Spinal cord (tissue), 10 donors: ENCODE measurements around the gene HIBCH. TPM values are rescaled to one million over a fixed set of nuclear protein-coding genes. Genes with fewer than 3 reads are reported as not detected.

ENCODE experiments used
- DNase-seq, 6 donors: peaks; one replicate each; pipeline versions ENCODE4 v3.0.0 to v3.0.0-alpha.2; 2013 to 2015; ENCODE audit warnings: low spot score in 6 of 6, low read depth in 4 of 6
- H3K27ac ChIP-seq: one replicate; pipeline ENCODE4 v1.5.1; 2013; ENCODE audit warnings: low read depth, low read length, control low read depth
- H3K27me3 ChIP-seq: one replicate; pipeline ENCODE4 v1.6.1; 2013; ENCODE audit warnings: low read length; ENCODE audit not compliant: control insufficient read depth, insufficient read depth
- H3K36me3 ChIP-seq: one replicate; pipeline ENCODE4 v1.6.1; 2013; ENCODE audit warnings: low read length; ENCODE audit not compliant: control insufficient read depth, insufficient read depth
- H3K4me1 ChIP-seq: one replicate; pipeline ENCODE4 v1.6.1; 2013; ENCODE audit warnings: low read length; ENCODE audit not compliant: control insufficient read depth, insufficient read depth
- H3K4me3 ChIP-seq: one replicate; pipeline ENCODE4 v1.5.1; 2013; ENCODE audit warnings: low read depth, low read length, control low read depth
- H3K9me3 ChIP-seq: one replicate; pipeline ENCODE4 v1.6.1; 2013; ENCODE audit warnings: low read length; ENCODE audit not compliant: control insufficient read depth, insufficient read depth
- WGBS: methylation state at CpG from one replicate; pipeline ENCODE4 v1.1.5; 2013; ENCODE audit warnings: missing lambda C conversion rate; ENCODE audit not compliant: insufficient coverage; 5-methylcytosine and 5-hydroxymethylcytosine counted together
- long read RNA-seq, 4 donors: transcript quantifications; one replicate each; lab custom pipeline, GENCODE V29; 2026
- polyA plus RNA-seq, 2 donors: library from polyadenylated mRNA; unstranded; fragments of 120-200 nt; gene quantifications; one replicate each; pipeline ENCODE4 v1.2.1, GENCODE V29; 2013; ENCODE audit not compliant: insufficient read length in 2 of 2
- total RNA-seq, 2 donors: library from RNA; depleted of rRNA in 1 of 2; stranded (reverse); fragments of 120-200 nt in 1 of 2; fragments of >200 nt in 1 of 2; gene quantifications; one replicate each; pipeline versions ENCODE4 v1.2.3 to v1.2.4, GENCODE V29; 2013 to 2014
- donor health status: healthy.

Gene HIBCH, protein sequence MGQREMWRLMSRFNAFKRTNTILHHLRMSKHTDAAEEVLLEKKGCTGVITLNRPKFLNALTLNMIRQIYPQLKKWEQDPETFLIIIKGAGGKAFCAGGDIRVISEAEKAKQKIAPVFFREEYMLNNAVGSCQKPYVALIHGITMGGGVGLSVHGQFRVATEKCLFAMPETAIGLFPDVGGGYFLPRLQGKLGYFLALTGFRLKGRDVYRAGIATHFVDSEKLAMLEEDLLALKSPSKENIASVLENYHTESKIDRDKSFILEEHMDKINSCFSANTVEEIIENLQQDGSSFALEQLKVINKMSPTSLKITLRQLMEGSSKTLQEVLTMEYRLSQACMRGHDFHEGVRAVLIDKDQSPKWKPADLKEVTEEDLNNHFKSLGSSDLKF
- total RNA-seq (10 to 100 TPM; 39.5 to 42.1 TPM), polyA plus RNA-seq (10 to 100 TPM; 55.5 to 56.0 TPM)
- long read RNA-seq, donor 1, transcript HIBCH-201 (14 exons, 1,939 nt) = major isoform, 25 of 204 reads
- long read RNA-seq, donor 1, partial matches to known transcripts = 162 of 204 reads
- long read RNA-seq, donor 1, other reads (novel, unspliced or antisense) = 14 of 204 reads
- long read RNA-seq, donor 2, transcript HIBCH-201 (14 exons, 1,939 nt) = major isoform, 6 of 7 reads
- long read RNA-seq, donor 2, partial matches to known transcripts = 0 of 7 reads
- long read RNA-seq, donor 2, other reads (novel, unspliced or antisense) = 0 of 7 reads
- long read RNA-seq, donor 3, partial matches to known transcripts = 0 of 3 reads
- long read RNA-seq, donor 3, other reads (novel, unspliced or antisense) = 0 of 3 reads
- long read RNA-seq, donor 4, transcript HIBCH-201 (14 exons, 1,939 nt) = major isoform, 17 of 124 reads
- long read RNA-seq, donor 4, partial matches to known transcripts = 99 of 124 reads
- long read RNA-seq, donor 4, other reads (novel, unspliced or antisense) = 5 of 124 reads

- H3K9me3 ChIP-seq = no peaks in the 10 kb centered on the region
- H3K27ac ChIP-seq = peak within 1 kb of the TSS; percentile 95
- H3K4me1 ChIP-seq = peaks cover 9% of the 10 kb centered on the region
- no peaks in the 10 kb centered on the region for H3K27me3 ChIP-seq
- H3K4me3 ChIP-seq = peak within 1 kb of the TSS; percentile 84
- WGBS = under 1% methylated on average over 46 of the region's 50 CpGs
- H3K36me3 ChIP-seq = no peaks in the 10 kb centered on the region
- peak; percentile 91 to 100 (median 98) for DNase-seq
Measured at GRCh38 chr2:190319555-190320498, at the start of gene HIBCH. HIBCH (minus strand) TSS chr2:190319826; CDS start chr2:190319750, 76 bp downstream.

DNA sequence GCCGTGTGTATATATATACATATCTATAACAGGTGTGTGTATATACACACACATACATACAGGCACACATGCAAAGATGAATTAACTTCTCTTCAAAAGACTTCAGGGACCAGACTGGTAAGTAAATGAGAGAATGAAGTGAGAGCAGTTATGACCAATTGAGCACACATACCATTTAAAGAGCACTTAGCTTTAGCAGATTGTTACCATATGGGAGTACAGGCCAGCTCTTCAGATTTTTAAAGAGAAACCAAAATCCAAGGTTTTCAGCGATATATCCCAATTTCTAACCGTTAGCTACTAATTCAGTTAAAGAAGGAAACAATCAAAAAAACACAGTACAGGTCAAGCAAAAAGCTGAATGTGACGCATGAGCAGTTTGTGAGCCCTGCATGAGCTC, 47.5 kb upstream of the HIBCH start:
- H3K27ac ChIP-seq = no peak overlapping the region
- WGBS = 80% methylated on average over 1 of the region's 4 CpGs
- no peak for DNase-seq
- peaks cover 20% of the 10 kb centered on the region for H3K36me3 ChIP-seq
- no peaks in the 10 kb centered on the region for H3K27me3 ChIP-seq
- H3K4me3 ChIP-seq = no peak overlapping the region
- H3K4me1 ChIP-seq = no peaks in the 10 kb centered on the region
- no peaks in the 10 kb centered on the region for H3K9me3 ChIP-seq

- no peak for DNase-seq
- no peaks in the 10 kb centered on the region for H3K9me3 ChIP-seq
- peaks cover 20% of the 10 kb centered on the region for H3K36me3 ChIP-seq
- H3K27me3 ChIP-seq = no peaks in the 10 kb centered on the region
- H3K27ac ChIP-seq = no peak overlapping the region
- H3K4me3 ChIP-seq = no peak overlapping the region
- no peaks in the 10 kb centered on the region for H3K4me1 ChIP-seq
- 91% methylated on average over 8 of the region's 11 CpGs for WGBS
Measured at GRCh38 chr2:190366248-190366753, 46.7 kb upstream of the HIBCH start.

DNA sequence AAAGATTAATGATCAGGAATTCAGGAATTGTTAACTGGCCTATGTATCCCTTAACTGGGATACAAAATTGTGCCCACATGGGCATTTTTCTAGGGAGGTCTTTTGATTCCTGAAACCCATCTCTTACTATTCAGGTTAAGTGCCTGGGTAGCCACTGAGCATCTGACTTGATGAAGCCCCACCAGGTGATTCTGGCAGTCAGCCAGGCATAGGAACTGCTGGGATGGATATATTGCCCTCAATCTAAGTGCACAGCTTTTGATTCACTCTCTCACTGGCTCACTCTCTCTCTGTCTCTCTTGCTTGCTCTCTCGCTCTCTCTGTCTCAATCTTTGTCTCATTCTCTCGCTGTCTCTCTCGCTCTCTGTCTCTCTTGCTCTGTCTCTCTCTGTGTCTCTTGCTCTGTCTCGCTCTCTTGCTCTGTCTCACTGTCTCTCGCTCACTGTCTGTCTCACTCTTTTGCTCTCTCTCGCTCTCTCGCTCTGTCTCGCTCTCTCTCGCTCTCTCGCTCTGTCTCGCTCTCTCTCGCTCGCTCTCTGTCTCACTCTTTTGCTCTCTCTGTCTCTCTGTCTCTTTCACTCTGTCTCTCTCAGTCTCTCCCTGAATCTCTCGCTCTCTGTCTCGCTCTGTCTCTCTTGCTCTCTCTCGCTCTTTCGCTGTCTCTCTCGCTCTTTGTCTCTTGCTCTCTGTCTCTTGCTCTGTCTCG, 46.0 kb upstream of the HIBCH start:
- no peak for DNase-seq
- H3K27me3 ChIP-seq = no peaks in the 10 kb centered on the region
- 94% methylated on average over 19 of the region's 19 CpGs for WGBS
- H3K27ac ChIP-seq = no peak overlapping the region
- peaks cover 20% of the 10 kb centered on the region for H3K36me3 ChIP-seq
- H3K9me3 ChIP-seq = no peaks in the 10 kb centered on the region
- no peaks in the 10 kb centered on the region for H3K4me1 ChIP-seq
- no peak overlapping the region for H3K4me3 ChIP-seq

GRCh38 chr2:190362894-190363293, 43.3 kb upstream of the HIBCH start:
- H3K36me3 ChIP-seq = peaks cover 20% of the 10 kb centered on the region
- peaks cover 4% of the 10 kb centered on the region for H3K4me1 ChIP-seq
- no peak for DNase-seq
- H3K9me3 ChIP-seq = no peaks in the 10 kb centered on the region
- WGBS = no CpG with 5 or more reads among the region's 1 CpG
- no peak overlapping the region for H3K27ac ChIP-seq
- H3K27me3 ChIP-seq = no peaks in the 10 kb centered on the region
- H3K4me3 ChIP-seq = no peak overlapping the region

DNA sequence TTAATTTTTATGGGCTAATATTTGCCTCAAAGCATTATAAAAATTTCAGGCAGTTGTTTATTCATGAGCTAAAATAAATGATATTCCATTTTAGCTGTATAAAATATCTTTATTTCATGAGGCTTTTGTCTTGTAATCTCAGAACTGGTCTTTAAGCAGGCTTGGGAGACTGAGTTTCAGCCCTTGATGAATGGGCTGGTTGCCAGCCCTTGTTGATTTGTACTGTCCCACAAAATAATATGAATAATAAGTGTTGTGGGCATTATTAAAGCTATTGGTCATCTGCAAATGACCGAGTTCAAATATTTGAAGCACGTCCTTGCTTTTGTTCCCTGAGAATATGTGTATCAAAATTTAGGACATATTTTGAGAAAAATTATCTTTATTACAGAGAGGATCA, 41.9 kb upstream of the HIBCH start:
- Histone ChIP-seq H3K27me3 (no peaks in the 10 kb centered on the region), H3K9me3 (no peaks in the 10 kb centered on the region), H3K27ac (no peak overlapping the region), H3K36me3 (peaks cover 14% of the 10 kb centered on the region), H3K4me1 (peaks cover 4% of the 10 kb centered on the region), H3K4me3 (no peak overlapping the region)
- WGBS = no CpG with 5 or more reads among the region's 2 CpGs
- DNase-seq = no peak

DNA sequence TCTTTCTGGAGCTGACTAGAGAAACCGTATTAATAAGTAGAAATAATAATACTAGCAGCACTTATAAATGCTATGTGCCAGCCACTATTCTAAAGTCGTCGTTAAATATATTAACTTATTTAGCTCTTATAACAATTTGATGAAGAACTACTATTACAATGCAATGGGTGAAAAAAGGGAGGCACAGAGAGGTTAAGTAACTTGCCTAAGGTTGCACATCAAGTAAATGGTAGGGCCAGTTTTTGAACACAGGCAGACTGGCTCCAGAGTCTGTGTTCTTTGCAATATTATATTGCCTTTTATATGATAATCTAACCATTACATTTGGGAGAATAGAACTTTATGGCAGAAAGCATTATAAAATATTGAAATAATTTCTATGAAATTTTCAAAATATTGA, 41.3 kb upstream of the HIBCH start:
- no CpG with 5 or more reads among the region's 3 CpGs for whole genome bisulfite sequencing
- H3K4me3 ChIP-seq = no peak overlapping the region
- H3K36me3 ChIP-seq = peaks cover 8% of the 10 kb centered on the region
- H3K27ac ChIP-seq = no peak overlapping the region
- no peak for DNase-seq
- no peaks in the 10 kb centered on the region for H3K9me3 ChIP-seq
- no peaks in the 10 kb centered on the region for H3K27me3 ChIP-seq
- H3K4me1 ChIP-seq = peaks cover 4% of the 10 kb centered on the region

DNA sequence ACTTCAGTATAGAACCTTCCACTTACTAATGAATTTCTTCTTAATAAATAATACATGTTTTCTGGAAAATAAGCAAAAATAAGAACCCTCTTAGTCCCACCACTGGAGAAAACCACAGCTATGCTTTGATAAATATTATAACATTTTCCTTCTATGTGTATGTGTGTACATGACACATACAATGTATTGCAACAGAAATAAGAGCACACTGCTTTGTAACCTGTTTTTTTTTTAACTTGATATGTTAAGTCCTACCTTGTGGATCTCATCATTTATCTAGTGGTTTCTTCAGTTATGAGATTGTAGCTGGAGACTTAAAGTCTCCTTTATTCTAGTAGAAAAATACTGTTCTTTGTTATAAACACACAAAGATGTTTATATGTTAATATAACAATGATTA, 40.9 kb upstream of the HIBCH start:
- Histone ChIP-seq H3K4me1 (peaks cover 4% of the 10 kb centered on the region), H3K36me3 (peaks cover 4% of the 10 kb centered on the region), H3K27ac (peak overlapping the region; percentile 63), H3K27me3 (no peaks in the 10 kb centered on the region), H3K9me3 (no peaks in the 10 kb centered on the region), H3K4me3 (no peak overlapping the region)
- DNase-seq = no peak
